Keratinocyte (primary cell): ENCODE results near the gene SYT1. TPM values are rescaled to one million over a fixed set of nuclear protein-coding genes. Genes with fewer than 3 reads are reported as not detected.

Source experiments
- DNase-seq: peaks from one replicate; pipeline ENCODE4 v3.0.0-alpha.2; 2011; ENCODE audit warnings: low read depth, missing footprints, low spot score
- FAIRE-seq: peaks from 2 replicates; lab custom pipeline; 2011; peaks lifted over from hg19 to GRCh38; lab: Jason Lieb, UNC
- H2AFZ ChIP-seq: 2 replicates; pipeline ENCODE4 v1.6.0; 2012; ENCODE audit warnings: low read length, control low read depth, inconsistent platforms; ENCODE audit not compliant: control insufficient read depth
- H3K27ac ChIP-seq: 2 replicates; pipeline ENCODE4 v1.5.1; 2011; ENCODE audit warnings: low read length; ENCODE audit not compliant: control insufficient read depth, insufficient read depth
- H3K27me3 ChIP-seq: 3 replicates; pipeline ENCODE4 v1.6.0; 2011; ENCODE audit warnings: low read length; ENCODE audit not compliant: control insufficient read depth, insufficient read depth; ENCODE audit errors: extremely low read depth
- H3K36me3 ChIP-seq, 2 experiments: 2 replicates in 1 of 2; 3 replicates in 1 of 2; pipeline ENCODE4 v1.5.1; 2011; ENCODE audit warnings: low read length in 2 of 2, mild to moderate bottlenecking in 1 of 2; ENCODE audit not compliant: control insufficient read depth in 2 of 2, insufficient read depth in 2 of 2; ENCODE audit errors: extremely low read depth in 1 of 2
- H3K4me1 ChIP-seq: 3 replicates; pipeline ENCODE4 v1.5.1; 2011; ENCODE audit warnings: low read length; ENCODE audit not compliant: control insufficient read depth, insufficient read depth; ENCODE audit errors: extremely low read depth
- H3K4me2 ChIP-seq: 3 replicates; pipeline ENCODE4 v1.6.0; 2011; ENCODE audit warnings: low read depth, low read length; ENCODE audit not compliant: control insufficient read depth, insufficient read depth; ENCODE audit errors: extremely low read depth
- H3K4me3 ChIP-seq, 3 experiments: fragments of 200-600 bp in 1 of 3; sonication (generic) in 1 of 3; 2 replicates in 2 of 3; 3 replicates in 1 of 3; pipeline ENCODE4 v1.5.1; 2011 to 2016; ENCODE audit warnings: low read length in 3 of 3, mild to moderate bottlenecking in 3 of 3, control low read depth in 2 of 3, inconsistent platforms in 1 of 3, low read depth in 1 of 3, mixed read lengths in 1 of 3, mixed run types in 1 of 3, moderate library complexity in 1 of 3; ENCODE audit not compliant: control insufficient read depth in 2 of 3, insufficient read depth in 2 of 3; ENCODE audit errors: extremely low read depth in 1 of 3
- H3K79me2 ChIP-seq: 2 replicates; pipeline ENCODE4 v1.6.0; 2012; ENCODE audit warnings: low read length; ENCODE audit not compliant: control insufficient read depth, insufficient read depth
- H3K9ac ChIP-seq: 3 replicates; pipeline ENCODE4 v1.6.0; 2011; ENCODE audit warnings: low read length; ENCODE audit not compliant: control insufficient read depth, insufficient read depth; ENCODE audit errors: extremely low read depth
- H3K9me1 ChIP-seq: 3 replicates; pipeline ENCODE4 v1.6.0; 2011; ENCODE audit warnings: low read length; ENCODE audit not compliant: control insufficient read depth, insufficient read depth; ENCODE audit errors: extremely low read depth
- H3K9me3 ChIP-seq: 2 replicates; pipeline ENCODE4 v1.5.1; 2012; ENCODE audit warnings: low read depth, low read length; ENCODE audit not compliant: control insufficient read depth
- H4K20me1 ChIP-seq: 3 replicates; pipeline ENCODE4 v1.6.0; 2011; ENCODE audit warnings: low read length; ENCODE audit not compliant: control insufficient read depth, insufficient read depth; ENCODE audit errors: extremely low read depth
- CTCF ChIP-seq, 3 experiments: IDR thresholded peaks in 1 of 3; conservative IDR thresholded peaks in 1 of 3; optimal IDR thresholded peaks in 1 of 3; 2 replicates in 2 of 3; 3 replicates in 1 of 3; pipeline versions ENCODE3 to v1.5.1; 2011; ENCODE audit warnings: low read length in 3 of 3, mild to moderate bottlenecking in 3 of 3, moderate library complexity in 2 of 3, control low read depth in 1 of 3, inconsistent platforms in 1 of 3; ENCODE audit not compliant: insufficient read depth in 2 of 3; ENCODE audit errors: extremely low read depth in 1 of 3
- EZH2 ChIP-seq: IDR thresholded peaks from one replicate; pipeline ENCODE4 v1.6.1; 2012; ENCODE audit warnings: inconsistent platforms, mild to moderate bottlenecking, low read length, moderate library complexity
- dilution Hi-C: fragments of 300-500 bp; cut with MboI; formaldehyde crosslinking; loops from one replicate; pipeline ENCODE4 v1.7.0; 2020; ENCODE audit warnings: low sequenced_read_pairs; ENCODE audit not compliant: extremely low pct_ligation_motif_present
- polyA plus RNA-seq, 5 experiments: library from polyadenylated mRNA; depleted of rRNA in 3 of 5; stranded (reverse) in 3 of 5; stranded (forward) in 1 of 5; unstranded in 1 of 5; fragments of >200 nt; gene quantifications; 1 replicate in 1 of 5; 2 replicates in 3 of 5; 3 replicates in 1 of 5; pipeline versions ENCODE4 v1.2.1 to v1.2.3, GENCODE V29; 2011 to 2012; ENCODE audit warnings: missing spikeins in 2 of 5, low read depth in 1 of 5, low replicate concordance in 1 of 5

The SYT1 gene
- polyA plus RNA-seq, 1 donor (not counting 4 experiments of a cell fraction or from before 2014, with no cell fraction given), result 6.1 TPM

GRCh38 chr12:79143803-79144202, 279.2 kb downstream of the SYT1 start:
- H3K4me1 ChIP-seq, result no peaks in the 10 kb centered on the region
- no peaks in the 10 kb centered on the region for H3K27me3 ChIP-seq
- H3K4me2 ChIP-seq, result no peak overlapping the region
- no peaks in the 10 kb centered on the region for H3K36me3 ChIP-seq
- no peak for TF ChIP-seq EZH2
- TF ChIP-seq CTCF (optimal IDR thresholded peaks at IDR 0.05 in 1 of 3, IDR thresholded peaks at IDR 0.05 in 1 of 3, conservative IDR thresholded peaks at IDR 0.05 in 1 of 3; ENCODE audit: extremely low read depth in 1 of 3, insufficient read depth in 2 of 3, low read length in 3 of 3), result no peak
- H3K9ac ChIP-seq, result no peak overlapping the region
- H3K27ac ChIP-seq, result no peak overlapping the region
- H3K9me3 ChIP-seq, result no peaks in the 10 kb centered on the region
- no peaks in the 10 kb centered on the region for H3K79me2 ChIP-seq
- DNase-seq (no peak), FAIRE-seq (no peak)
- H3K9me1 ChIP-seq, result no peaks in the 10 kb centered on the region
- dilution Hi-C loops, result no loop called here
- no peak overlapping the region for H3K4me3 ChIP-seq
- H2AFZ ChIP-seq, result no peak overlapping the region
- no peaks in the 10 kb centered on the region for H4K20me1 ChIP-seq

DNA sequence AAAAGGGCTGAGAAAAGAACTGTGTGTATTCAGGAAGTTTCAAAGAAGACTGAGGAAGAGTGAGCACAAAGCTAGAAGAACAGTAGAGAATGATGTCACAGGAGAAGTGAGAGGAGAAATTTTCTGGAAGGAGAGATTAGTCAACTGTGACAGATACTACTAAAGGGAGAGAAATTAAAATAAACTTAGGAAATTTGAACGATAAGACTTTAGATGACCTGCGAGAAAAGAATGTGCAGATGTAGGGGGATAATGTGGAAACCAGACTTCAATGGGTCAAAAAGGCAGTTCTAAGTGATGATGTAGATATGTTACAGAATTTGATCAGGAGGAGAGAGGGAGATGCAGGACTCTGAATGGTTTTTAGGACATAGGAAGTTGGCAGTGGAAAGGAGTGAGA, 287.4 kb downstream of the SYT1 start:
- H3K4me2 ChIP-seq, result no peak overlapping the region
- H3K4me3 ChIP-seq, result no peak overlapping the region
- H3K9me1 ChIP-seq, result no peaks in the 10 kb centered on the region
- dilution Hi-C loops, result no loop called here
- FAIRE-seq (no peak), DNase-seq (no peak)
- H3K27ac ChIP-seq, result no peak overlapping the region
- no peak overlapping the region for H2AFZ ChIP-seq
- no peaks in the 10 kb centered on the region for H3K27me3 ChIP-seq
- no peaks in the 10 kb centered on the region for H3K9me3 ChIP-seq
- H3K79me2 ChIP-seq, result no peaks in the 10 kb centered on the region
- no peaks in the 10 kb centered on the region for H3K36me3 ChIP-seq
- no peak overlapping the region for H3K9ac ChIP-seq
- H3K4me1 ChIP-seq, result no peaks in the 10 kb centered on the region
- H4K20me1 ChIP-seq, result no peaks in the 10 kb centered on the region
- no peak for TF ChIP-seq EZH2
- no peak for TF ChIP-seq CTCF (optimal IDR thresholded peaks at IDR 0.05 in 1 of 3, IDR thresholded peaks at IDR 0.05 in 1 of 3, conservative IDR thresholded peaks at IDR 0.05 in 1 of 3; ENCODE audit: extremely low read depth in 1 of 3, insufficient read depth in 2 of 3, low read length in 3 of 3)
